ENCODE data around the gene ZNF559.
"Not testable (repeated sequence)": the region's sequence is repeated elsewhere in the genome, so short reads cannot be mapped to it uniquely, and the experiment has no call there.

The ZNF559 gene

GRCh38 chr19:9323919-9324583 is at the start of gene ZNF559:
Gene ZNF559, plus strand, starts transcription at chr19:9324179. Its CDS starts 14,371 bp downstream, at chr19:9338550.
- DNase-seq = peak; percentile 96

- peak; percentile 1 for DNase-seq
Measured at GRCh38 chr19:9283485-9283884, 40.5 kb upstream of the ZNF559 start.

DNA sequence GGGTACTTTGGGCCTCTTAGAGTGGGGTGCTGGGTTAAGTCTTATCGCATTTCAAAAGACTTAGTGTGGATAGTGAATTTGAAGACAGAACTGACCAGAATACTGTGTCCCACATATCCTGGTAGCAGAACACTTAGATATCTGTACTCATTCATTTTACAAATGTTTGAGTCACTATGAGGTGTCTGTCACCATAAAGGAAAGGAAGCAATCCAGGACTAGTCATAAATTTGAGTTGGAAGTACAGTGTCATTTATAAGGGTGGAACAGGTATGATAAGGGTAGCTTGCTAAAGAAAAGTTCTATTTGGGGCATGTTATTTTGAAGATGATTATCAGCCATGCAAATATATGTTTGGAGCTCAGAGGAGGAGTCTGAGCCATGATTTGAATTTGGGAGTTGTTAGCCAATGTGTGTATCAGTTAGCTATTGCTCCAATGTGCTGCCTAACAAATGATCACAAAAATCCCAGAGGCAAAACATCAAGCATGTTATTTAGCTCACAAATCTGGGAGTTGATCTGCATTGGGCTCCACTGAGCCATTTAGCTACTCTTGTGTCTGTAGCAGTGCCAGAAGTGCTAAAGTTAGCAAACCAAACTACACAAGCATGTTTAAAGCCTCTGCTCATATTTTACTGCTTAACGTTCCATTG is 34.6 kb upstream of the ZNF559 start:
- DNase-seq = no peak

GRCh38 chr19:9295411-9295849 is 28.5 kb upstream of the ZNF559 start:
- no peak for DNase-seq

GRCh38 chr19:9296336-9296735 is 27.6 kb upstream of the ZNF559 start:
- DNase-seq = no peak

GRCh38 chr19:9306443-9306842 is 17.5 kb upstream of the ZNF559 start:
- DNase-seq = no peak

GRCh38 chr19:9308091-9308770 is 15.7 kb upstream of the ZNF559 start:
- no peak for DNase-seq

GRCh38 chr19:9309139-9309973 is 14.6 kb upstream of the ZNF559 start, which contains the start of gene ZNF699:
Gene ZNF699, minus strand, starts transcription at chr19:9309838. Its CDS starts 4,719 bp downstream, at chr19:9305119.
- DNase-seq = peak; percentile 98

- DNase-seq = no peak
Measured at GRCh38 chr19:9309974-9310446, 14.0 kb upstream of the ZNF559 start.

DNA sequence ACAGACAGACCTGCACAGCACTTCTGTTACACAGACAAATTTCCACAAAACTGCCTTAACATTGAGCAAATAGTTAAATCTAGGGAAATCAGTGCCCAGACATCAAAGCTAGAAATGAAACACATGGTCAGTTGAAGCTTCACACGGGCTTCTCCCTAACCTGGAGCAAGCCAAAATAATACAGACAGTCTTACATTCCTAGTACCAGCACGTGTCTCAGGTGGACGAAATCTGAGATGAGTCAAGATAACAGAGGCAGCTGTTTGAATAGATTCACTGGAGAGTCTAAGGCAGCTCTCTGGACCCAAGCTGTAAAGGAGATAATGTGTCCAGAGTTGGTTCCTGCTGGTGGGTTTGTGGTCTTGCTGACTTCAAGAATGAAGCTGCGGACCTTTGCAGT is 10.2 kb upstream of the ZNF559 start:
- DNase-seq = no peak

DNA sequence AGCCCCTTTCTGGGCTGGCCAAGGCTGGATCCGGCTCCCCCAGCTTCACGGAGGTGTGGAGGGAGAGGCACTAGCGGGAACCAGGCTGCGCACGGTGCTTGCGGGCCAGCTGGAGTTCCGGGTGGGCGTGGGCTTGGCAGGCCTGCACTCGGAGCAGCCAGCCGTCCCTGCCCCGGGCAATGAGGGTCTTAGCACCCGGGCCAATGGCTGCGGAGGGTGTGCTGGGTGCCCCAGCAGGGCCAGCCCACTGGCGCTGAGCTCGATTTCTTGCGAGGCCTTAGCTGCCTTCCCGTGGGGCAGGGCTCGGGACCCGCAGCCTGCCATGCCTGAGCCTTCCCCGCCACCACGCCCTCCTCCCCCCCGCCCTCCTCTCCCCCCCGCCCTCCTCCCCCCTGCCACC is 2.6 kb upstream of the ZNF559 start:
- no peak for DNase-seq

GRCh38 chr19:9321756-9322155 is 2.2 kb upstream of the ZNF559 start:
- DNase-seq = not testable (repeated sequence)

DNA sequence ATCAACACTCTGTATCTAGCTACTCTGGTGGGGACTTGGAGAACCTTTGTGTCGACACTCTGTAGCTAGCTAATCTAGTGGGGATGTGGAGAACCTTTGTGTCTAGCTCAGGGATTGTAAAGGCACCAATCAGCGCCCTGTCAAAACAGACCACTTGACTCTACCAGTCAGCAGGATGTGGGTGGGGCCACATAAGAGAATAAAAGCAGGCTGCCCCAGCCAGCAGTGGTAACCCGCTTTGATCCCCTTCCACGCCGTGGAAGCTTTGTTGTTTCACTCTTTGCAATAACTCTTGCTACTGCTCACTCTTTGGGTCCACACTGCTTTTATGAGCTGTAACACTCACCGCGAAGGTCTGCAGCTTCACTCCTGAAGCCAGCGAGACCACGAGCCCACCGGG is 1.8 kb upstream of the ZNF559 start:
- not testable (repeated sequence) for DNase-seq

DNA sequence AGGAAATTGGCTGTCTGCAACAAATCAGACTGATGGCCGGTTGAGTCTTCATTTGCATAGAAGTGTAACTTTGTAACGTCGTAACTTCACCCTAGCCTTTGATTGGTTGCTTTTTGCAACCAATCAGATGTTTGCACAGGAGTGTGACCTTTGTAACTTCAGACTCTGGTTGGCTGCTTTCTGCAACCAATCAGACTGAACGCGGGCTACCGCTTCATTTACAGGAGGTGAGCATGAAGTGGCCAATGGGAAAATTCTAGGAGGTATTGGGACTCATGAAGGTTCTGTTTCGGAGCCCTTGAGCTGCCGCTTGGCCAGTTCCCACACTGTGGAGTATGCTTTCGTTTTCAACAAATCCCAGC is 441 bp upstream of the ZNF559 start:
- DNase-seq = peak; percentile 75

DNA sequence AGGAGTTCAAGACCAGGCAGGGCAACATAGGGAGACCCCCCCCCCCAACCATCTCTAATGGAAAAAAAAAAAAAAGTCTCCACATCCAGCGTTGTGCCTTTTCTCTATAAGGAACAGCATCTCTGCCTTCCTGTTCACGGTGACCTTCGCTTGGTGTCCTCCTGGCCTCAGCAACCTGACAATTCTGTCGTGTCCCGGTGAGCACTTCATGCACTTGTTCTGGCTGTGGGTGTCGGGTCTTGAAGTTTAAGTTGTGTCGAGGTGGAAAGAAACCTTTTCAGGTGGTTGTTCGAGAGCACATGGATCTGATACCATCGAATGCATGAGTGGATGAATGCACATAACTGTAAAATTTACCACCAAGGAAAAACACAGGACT is 594 bp downstream of the ZNF559 start:
- no peak for DNase-seq

- DNase-seq = no peak
Measured at GRCh38 chr19:9329999-9330398, 6.0 kb downstream of the ZNF559 start.

DNA sequence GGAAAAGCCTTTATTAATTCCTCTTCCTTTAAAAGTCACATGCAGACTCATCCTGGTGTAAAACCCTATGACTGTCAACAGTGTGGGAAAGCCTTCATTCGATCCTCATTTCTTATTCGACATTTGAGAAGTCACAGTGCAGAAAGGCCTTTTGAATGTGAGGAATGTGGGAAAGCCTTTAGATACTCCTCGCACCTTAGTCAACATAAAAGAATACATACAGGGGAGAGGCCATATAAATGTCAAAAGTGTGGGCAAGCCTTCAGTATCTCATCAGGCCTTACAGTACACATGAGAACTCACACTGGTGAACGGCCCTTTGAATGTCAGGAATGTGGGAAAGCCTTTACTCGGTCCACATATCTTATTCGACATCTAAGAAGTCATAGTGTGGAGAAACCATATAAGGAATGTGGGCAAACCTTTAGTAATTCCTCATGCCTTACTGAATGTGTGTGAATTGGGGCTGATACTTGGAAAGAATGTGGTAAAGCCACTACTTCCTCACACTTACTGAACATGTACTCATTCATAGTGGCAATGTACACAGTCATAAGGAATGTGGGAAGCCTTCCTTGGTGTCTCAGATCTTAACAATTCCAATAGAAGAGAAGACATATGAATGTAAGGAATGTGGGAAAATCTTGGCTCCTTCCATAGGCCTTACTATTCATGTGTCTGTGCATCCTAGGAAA is 18.8 kb downstream of the ZNF559 start:
- DNase-seq = no peak

DNA sequence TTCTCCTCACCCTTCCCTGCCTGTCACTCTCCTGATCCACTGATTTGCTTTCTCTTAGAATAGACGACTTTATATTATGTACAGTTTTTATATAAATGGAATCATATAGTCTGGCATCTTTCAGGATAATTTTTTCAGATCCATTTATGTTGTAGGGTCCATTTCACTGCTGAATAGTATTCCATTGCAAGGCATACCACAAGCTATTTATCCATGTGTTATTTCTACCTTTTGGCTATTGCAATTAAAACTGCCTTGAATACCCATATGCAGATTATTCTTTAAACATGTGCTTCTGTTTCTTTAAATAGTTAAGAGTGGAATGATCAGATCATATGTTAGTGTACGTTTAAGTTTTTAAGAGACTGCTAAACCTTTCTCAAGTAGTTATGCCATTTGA is 21.0 kb downstream of the ZNF559 start:
- DNase-seq = no peak

GRCh38 chr19:9348253-9348652 is 24.3 kb downstream of the ZNF559 start:
- DNase-seq = no peak

- no peak for DNase-seq
Measured at GRCh38 chr19:9348671-9349070, 24.7 kb downstream of the ZNF559 start.

- DNase-seq = no peak
Measured at GRCh38 chr19:9352505-9352904, 28.5 kb downstream of the ZNF559 start.

- DNase-seq = no peak
Measured at GRCh38 chr19:9353011-9353410, 29.0 kb downstream of the ZNF559 start.
